Caco-2 (cell line): ENCODE results near the gene SKAP2. TPM values are rescaled to one million over a fixed set of nuclear protein-coding genes. Genes with fewer than 3 reads are reported as not detected.

Experiments
- BruUV-seq: library from RNA; stranded (reverse); fragments of 400-500 nt; replicated peaks from 2 replicates; lab custom pipeline; 2021; lab: Mats Ljungman, UMichigan
- CTCF ChIA-PET: fragments of 300-600 bp; sonication (Branson Sonifier 250); formaldehyde crosslinking; loops from one replicate; lab custom pipeline; 2022; ENCODE audit warnings: antibody characterized with exemption; lab: Charles Lee
- POLR2A ChIA-PET: fragments of 300-600 bp; sonication (Branson Sonifier 250); formaldehyde crosslinking; loops from one replicate; lab custom pipeline; 2022; ENCODE audit warnings: antibody characterized with exemption; lab: Charles Lee
- DNase-seq, 2 experiments: peaks; one replicate each; pipeline versions ENCODE4 v3.0.0 to v3.0.0-alpha.2; 2020 to 2022
- H3K27me3 ChIP-seq: replicated peaks from 2 replicates; pipeline ENCODE4 v1.6.0; 2011; ENCODE audit warnings: low read length; ENCODE audit not compliant: control insufficient read depth, insufficient read depth
- H3K36me3 ChIP-seq: 2 replicates; pipeline ENCODE4 v1.5.1; 2011; ENCODE audit warnings: low read length; ENCODE audit not compliant: control insufficient read depth, insufficient read depth
- H3K4me1 ChIP-seq: fragments of 250-450 bp; sonication (Bioruptor Pico); 2 replicates; pipeline ENCODE4 v1.5.1; 2020; ENCODE audit warnings: mild to moderate bottlenecking
- H3K4me3 ChIP-seq: 2 replicates; pipeline ENCODE4 v1.5.1; 2011; ENCODE audit warnings: low read depth, mild to moderate bottlenecking, control low read depth, low read length
- H3K9me3 ChIP-seq: fragments of 250-450 bp; sonication (Bioruptor Pico); 2 replicates; pipeline ENCODE4 v1.5.1; 2020; ENCODE audit warnings: mild to moderate bottlenecking, moderate library complexity
- H3K27ac Mint-ChIP-seq: one replicate; pipeline ENCODE4 v1.8.0; 2022; ENCODE audit warnings: mixed read lengths; ENCODE audit not compliant: unreplicated experiment
- H3K27me3 Mint-ChIP-seq: one replicate; pipeline ENCODE4 v1.8.0; 2022; ENCODE audit warnings: mixed read lengths; ENCODE audit not compliant: insufficient read depth, unreplicated experiment
- H3K36me3 Mint-ChIP-seq: one replicate; pipeline ENCODE4 v1.8.0; 2022; ENCODE audit warnings: mild to moderate bottlenecking, mixed read lengths; ENCODE audit not compliant: insufficient read depth, unreplicated experiment
- H3K4me1 Mint-ChIP-seq: one replicate; pipeline ENCODE4 v1.8.0; 2022; ENCODE audit warnings: low read depth, mixed read lengths; ENCODE audit not compliant: unreplicated experiment
- H3K4me3 Mint-ChIP-seq: one replicate; pipeline ENCODE4 v1.8.0; 2022; ENCODE audit warnings: mild to moderate bottlenecking, moderate library complexity, mixed read lengths; ENCODE audit not compliant: unreplicated experiment
- H3K9me3 Mint-ChIP-seq: one replicate; pipeline ENCODE4 v1.8.0; 2022; ENCODE audit warnings: mixed read lengths; ENCODE audit not compliant: unreplicated experiment
- intact Hi-C: fragments of 100-400 bp; cut with micrococcal nuclease; formaldehyde crosslinking; loops from one replicate; pipeline ENCODE4 v1.10.0; 2022; ENCODE audit not compliant: unreplicated experiment
- total RNA-seq: library from RNA; stranded (reverse); gene quantifications from 2 replicates; pipeline ENCODE4 v1.2.3, GENCODE V29; 2022
- TF ChIP-seq, protein P1 (sequence below), 2 experiments: fragments of 200-600 bp in 1 of 2; IDR thresholded peaks; 1 replicate in 1 of 2; 2 replicates in 1 of 2; pipeline versions ENCODE4 v1.5.1 to v1.8.0; 2011 to 2022; ENCODE audit warnings: antibody characterized with exemption in 1 of 2, control low read depth in 1 of 2, inconsistent platforms in 1 of 2, low read depth in 1 of 2, low read length in 1 of 2, mild to moderate bottlenecking in 1 of 2, moderate library complexity in 1 of 2; ENCODE audit not compliant: insufficient read depth in 1 of 2, severe bottlenecking in 1 of 2, unreplicated experiment in 1 of 2

SKAP2 gene
- total RNA-seq, 1 experiment from 2014 or later: 36.2 TPM

DNA sequence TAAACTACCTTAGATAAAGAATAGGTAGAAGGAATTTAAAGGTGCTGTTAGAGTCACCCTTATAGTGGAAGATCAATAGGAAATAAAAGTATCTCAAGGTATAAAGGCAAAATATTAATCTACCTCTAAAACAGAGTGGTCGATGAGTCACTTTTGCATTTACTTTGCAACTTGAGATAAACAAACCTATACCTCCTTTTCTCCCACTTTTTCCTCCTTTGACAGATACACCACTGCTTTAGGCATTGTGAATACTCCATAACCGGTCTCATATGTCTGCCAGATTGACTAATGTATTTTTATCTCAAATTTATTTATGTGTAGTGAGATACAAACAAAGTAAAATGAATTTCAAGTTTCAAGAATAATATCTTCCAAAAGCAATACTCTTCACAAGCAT, 193.5 kb downstream of the SKAP2 start:
- ChIA-PET POLR2A (no interaction called here), CTCF (no interaction called here)
- H3K36me3 ChIP-seq: no peaks in the 10 kb centered on the region
- no peaks in the 10 kb centered on the region for H3K4me1 Mint-ChIP-seq
- no peak for DNase-seq
- H3K4me3 Mint-ChIP-seq: no peak overlapping the region
- no peaks in the 10 kb centered on the region for H3K4me1 ChIP-seq
- H3K9me3 Mint-ChIP-seq: no peaks in the 10 kb centered on the region
- intact Hi-C loops: no loop called here
- no peaks in the 10 kb centered on the region for H3K27me3 Mint-ChIP-seq
- no peaks in the 10 kb centered on the region for H3K9me3 ChIP-seq
- no peaks in the 10 kb centered on the region for H3K36me3 Mint-ChIP-seq
- TF ChIP-seq, protein P1, sequence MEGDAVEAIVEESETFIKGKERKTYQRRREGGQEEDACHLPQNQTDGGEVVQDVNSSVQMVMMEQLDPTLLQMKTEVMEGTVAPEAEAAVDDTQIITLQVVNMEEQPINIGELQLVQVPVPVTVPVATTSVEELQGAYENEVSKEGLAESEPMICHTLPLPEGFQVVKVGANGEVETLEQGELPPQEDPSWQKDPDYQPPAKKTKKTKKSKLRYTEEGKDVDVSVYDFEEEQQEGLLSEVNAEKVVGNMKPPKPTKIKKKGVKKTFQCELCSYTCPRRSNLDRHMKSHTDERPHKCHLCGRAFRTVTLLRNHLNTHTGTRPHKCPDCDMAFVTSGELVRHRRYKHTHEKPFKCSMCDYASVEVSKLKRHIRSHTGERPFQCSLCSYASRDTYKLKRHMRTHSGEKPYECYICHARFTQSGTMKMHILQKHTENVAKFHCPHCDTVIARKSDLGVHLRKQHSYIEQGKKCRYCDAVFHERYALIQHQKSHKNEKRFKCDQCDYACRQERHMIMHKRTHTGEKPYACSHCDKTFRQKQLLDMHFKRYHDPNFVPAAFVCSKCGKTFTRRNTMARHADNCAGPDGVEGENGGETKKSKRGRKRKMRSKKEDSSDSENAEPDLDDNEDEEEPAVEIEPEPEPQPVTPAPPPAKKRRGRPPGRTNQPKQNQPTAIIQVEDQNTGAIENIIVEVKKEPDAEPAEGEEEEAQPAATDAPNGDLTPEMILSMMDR (IDR thresholded peaks at IDR 0.05; ENCODE audit: insufficient read depth in 1 of 2, low read depth in 1 of 2, low read length in 1 of 2, severe bottlenecking in 1 of 2, unreplicated experiment in 1 of 2): no peak
- no TSS peak for BruUV-seq
- no peaks in the 10 kb centered on the region for H3K27me3 ChIP-seq
- no peak overlapping the region for H3K4me3 ChIP-seq
- H3K27ac Mint-ChIP-seq: no peak overlapping the region

DNA sequence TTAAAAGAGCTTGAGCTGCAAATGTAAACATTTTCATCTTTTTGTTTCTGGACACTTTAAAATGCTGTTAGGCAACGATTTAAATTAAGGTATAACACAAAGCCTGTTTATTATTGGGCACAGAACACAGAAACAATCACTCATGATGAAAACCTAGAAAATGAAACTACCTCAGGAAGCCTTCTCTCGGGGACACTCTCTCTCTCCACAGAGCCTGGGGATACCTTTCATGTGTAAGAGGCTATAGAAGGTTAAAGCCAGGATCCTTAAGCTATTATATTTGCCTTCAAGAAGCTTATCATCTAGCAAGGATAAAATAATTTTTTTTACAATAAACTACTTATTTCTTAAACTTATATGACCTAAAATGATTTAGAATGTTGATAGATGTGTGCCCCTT, 194.1 kb downstream of the SKAP2 start:
- intact Hi-C loops: no loop called here
- no peaks in the 10 kb centered on the region for H3K4me1 ChIP-seq
- Mint-ChIP-seq H3K27me3 (no peaks in the 10 kb centered on the region), H3K9me3 (no peaks in the 10 kb centered on the region), H3K4me1 (no peaks in the 10 kb centered on the region), H3K36me3 (no peaks in the 10 kb centered on the region), H3K27ac (no peak overlapping the region), H3K4me3 (no peak overlapping the region)
- H3K36me3 ChIP-seq: no peaks in the 10 kb centered on the region
- TF ChIP-seq, protein P1 (IDR thresholded peaks at IDR 0.05; ENCODE audit: insufficient read depth in 1 of 2, low read depth in 1 of 2, low read length in 1 of 2, severe bottlenecking in 1 of 2, unreplicated experiment in 1 of 2): no peak
- DNase-seq: no peak
- H3K4me3 ChIP-seq: no peak overlapping the region
- BruUV-seq: no TSS peak
- POLR2A ChIA-PET: no interaction called here
- no peaks in the 10 kb centered on the region for H3K9me3 ChIP-seq
- CTCF ChIA-PET: no interaction called here
- H3K27me3 ChIP-seq: no peaks in the 10 kb centered on the region

DNA sequence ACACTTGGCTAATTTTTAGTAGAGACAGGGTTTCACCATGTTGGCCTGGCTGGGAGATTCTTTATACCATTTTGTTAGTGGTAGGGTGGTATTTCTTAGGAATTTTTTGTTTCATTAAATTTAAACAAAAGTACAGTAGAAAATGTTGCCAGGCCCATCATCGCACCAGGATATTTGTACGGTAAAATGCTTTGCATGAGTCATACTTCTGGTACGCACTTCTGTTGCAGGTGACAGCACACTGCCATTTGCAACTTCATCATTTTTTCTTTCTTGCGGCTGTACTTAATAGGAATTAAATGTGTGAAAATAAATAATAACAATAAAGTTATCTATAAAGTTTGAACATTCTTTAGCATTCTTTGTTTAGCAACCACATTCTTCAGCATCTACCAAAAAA, 195.6 kb downstream of the SKAP2 start:
- CTCF ChIA-PET: no interaction called here
- Histone ChIP-seq H3K4me1 (no peaks in the 10 kb centered on the region), H3K4me3 (no peak overlapping the region), H3K36me3 (no peaks in the 10 kb centered on the region), H3K9me3 (no peaks in the 10 kb centered on the region), H3K27me3 (no peaks in the 10 kb centered on the region)
- H3K36me3 Mint-ChIP-seq: no peaks in the 10 kb centered on the region
- BruUV-seq: no TSS peak
- H3K27me3 Mint-ChIP-seq: no peaks in the 10 kb centered on the region
- intact Hi-C loops: no loop called here
- H3K4me3 Mint-ChIP-seq: no peak overlapping the region
- no peaks in the 10 kb centered on the region for H3K9me3 Mint-ChIP-seq
- no peak for DNase-seq
- TF ChIP-seq, protein P1 (IDR thresholded peaks at IDR 0.05; ENCODE audit: insufficient read depth in 1 of 2, low read depth in 1 of 2, low read length in 1 of 2, severe bottlenecking in 1 of 2, unreplicated experiment in 1 of 2): no peak
- H3K4me1 Mint-ChIP-seq: no peaks in the 10 kb centered on the region
- no peak overlapping the region for H3K27ac Mint-ChIP-seq
- POLR2A ChIA-PET: no interaction called here
